ENCODE results near the gene RMND1. TPM values are rescaled to one million over a fixed set of nuclear protein-coding genes. Genes with fewer than 3 reads are reported as not detected.

RMND1 gene
- total RNA-seq, 2 experiments from 2014 or later: 6.5 to 7.5 TPM

DNA sequence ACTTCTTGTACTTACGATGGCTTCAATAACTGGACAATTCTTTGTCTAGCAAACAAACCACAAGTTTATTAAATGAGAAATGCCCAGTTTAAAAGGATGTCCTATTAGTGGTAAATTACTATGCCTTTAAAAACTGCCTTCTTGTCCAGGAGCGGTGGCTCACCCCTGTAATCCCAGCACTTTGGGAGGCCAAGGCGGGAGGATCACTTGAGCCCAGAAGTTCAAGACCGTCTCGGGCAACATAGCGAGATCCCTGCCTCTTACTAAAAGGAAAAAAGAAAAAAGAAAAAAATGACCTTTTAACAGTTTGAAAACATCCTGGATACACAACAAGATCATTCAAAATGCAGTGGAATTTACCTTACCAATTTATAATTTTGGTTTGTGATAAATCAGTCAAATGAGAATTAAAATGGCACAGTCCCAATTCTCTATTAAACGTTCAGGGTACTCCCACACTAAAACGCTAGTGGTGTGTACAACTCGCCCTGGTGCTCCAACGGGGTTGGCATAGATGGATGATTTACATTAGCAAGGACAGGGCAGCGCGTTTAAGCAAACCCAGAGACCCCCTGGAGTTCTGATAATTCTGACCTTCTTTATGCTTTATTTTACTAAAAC, 62.8 kb downstream of the RMND1 start:
- ATAC-seq (ENCODE audit: poor library complexity): no peak

GRCh38 chr6:151388236-151388635, 63.7 kb downstream of the RMND1 start:
- Mint-ChIP-seq H3K9me3 (no peaks in the 10 kb centered on the region), H3K36me3 (ENCODE audit: low read depth) (peaks cover 31% of the 10 kb centered on the region), H3K4me3 (peak overlapping the region; percentile 60), H3K4me1 (ENCODE audit: low read depth) (peaks cover 73% of the 10 kb centered on the region), H3K27ac (peak overlapping the region; percentile 97), H3K27me3 (peaks cover 4% of the 10 kb centered on the region)
- DNase-seq: peak in 2 of 14 experiments; percentile 21 to 34
- Histone ChIP-seq H3K27me3 (ENCODE audit: control insufficient read depth in 1 of 2, insufficient read depth in 2 of 2, low read length in 2 of 2) (no peaks in the 10 kb centered on the region), H3K4me3 (ENCODE audit: low read length) (no peak overlapping the region), H3K9me3 (ENCODE audit: control insufficient read depth in 1 of 2, insufficient read depth in 1 of 2, low read length in 2 of 2) (no peaks in the 10 kb centered on the region), H3K27ac (ENCODE audit: low read depth in 1 of 2, low read length in 2 of 2) (peak overlapping the region; percentile 86 to 90), H3K4me1 (ENCODE audit: insufficient read depth, low read length) (peaks cover 40% of the 10 kb centered on the region), H3K36me3 (ENCODE audit: insufficient read depth, low read length) (peaks cover 11% of the 10 kb centered on the region)
- ATAC-seq (ENCODE audit: poor library complexity): no peak
- CTCF ChIA-PET: interaction anchor here (1.0 kb wide), 1 partner anchor 9 kb away, joined by 3 read pairs; no protein-coding TSS in a partner anchor
- TF ChIP-seq, protein P1, sequence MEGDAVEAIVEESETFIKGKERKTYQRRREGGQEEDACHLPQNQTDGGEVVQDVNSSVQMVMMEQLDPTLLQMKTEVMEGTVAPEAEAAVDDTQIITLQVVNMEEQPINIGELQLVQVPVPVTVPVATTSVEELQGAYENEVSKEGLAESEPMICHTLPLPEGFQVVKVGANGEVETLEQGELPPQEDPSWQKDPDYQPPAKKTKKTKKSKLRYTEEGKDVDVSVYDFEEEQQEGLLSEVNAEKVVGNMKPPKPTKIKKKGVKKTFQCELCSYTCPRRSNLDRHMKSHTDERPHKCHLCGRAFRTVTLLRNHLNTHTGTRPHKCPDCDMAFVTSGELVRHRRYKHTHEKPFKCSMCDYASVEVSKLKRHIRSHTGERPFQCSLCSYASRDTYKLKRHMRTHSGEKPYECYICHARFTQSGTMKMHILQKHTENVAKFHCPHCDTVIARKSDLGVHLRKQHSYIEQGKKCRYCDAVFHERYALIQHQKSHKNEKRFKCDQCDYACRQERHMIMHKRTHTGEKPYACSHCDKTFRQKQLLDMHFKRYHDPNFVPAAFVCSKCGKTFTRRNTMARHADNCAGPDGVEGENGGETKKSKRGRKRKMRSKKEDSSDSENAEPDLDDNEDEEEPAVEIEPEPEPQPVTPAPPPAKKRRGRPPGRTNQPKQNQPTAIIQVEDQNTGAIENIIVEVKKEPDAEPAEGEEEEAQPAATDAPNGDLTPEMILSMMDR (IDR thresholded peaks at IDR 0.05): no peak
- POLR2A ChIA-PET: interaction anchor here (3.2 to 4.0 kb wide), 3 partner anchors 15 to 64 kb away, joined by 19 to 108 read pairs (median 102); partner anchors contain the start of gene RMND1
- intact Hi-C loops (cut with DNase I, micrococcal nuclease): loop anchor here in 1 of 2 experiments (10.0 kb wide), 3 partner anchors 787 to 1843 kb away; partner anchors contain the start of genes FBXO5 and PPIL4

More for the DNA sequence above, 62.8 kb downstream of the RMND1 start:
- peak overlapping the region; percentile 86 to 90 for H3K27ac ChIP-seq (ENCODE audit: low read depth in 1 of 2, low read length in 2 of 2)
- ChIA-PET POLR2A (interaction anchor here (0.8 to 4.2 kb wide), 27 partner anchors 9 to 1672 kb away, joined by 3 to 108 read pairs (median 5); partner anchors contain the start of genes FBXO5, MTHFD1L and RMND1), CTCF (interaction anchor here (0.9 to 1.2 kb wide), 3 partner anchors 10 to 18 kb away, joined by 3 read pairs; no protein-coding TSS in a partner anchor)
- Mint-ChIP-seq H3K9me3 (no peaks in the 10 kb centered on the region), H3K4me3 (peak overlapping the region; percentile 93), H3K4me1 (ENCODE audit: low read depth) (peaks cover 77% of the 10 kb centered on the region), H3K27me3 (peaks cover 4% of the 10 kb centered on the region), H3K27ac (peak overlapping the region; percentile 97), H3K36me3 (ENCODE audit: low read depth) (peaks cover 28% of the 10 kb centered on the region)
- DNase-seq: peak in 4 of 14 experiments; percentile 21 to 51 (median 41)
- no peaks in the 10 kb centered on the region for H3K27me3 ChIP-seq (ENCODE audit: control insufficient read depth in 1 of 2, insufficient read depth in 2 of 2, low read length in 2 of 2)
- no peaks in the 10 kb centered on the region for H3K9me3 ChIP-seq (ENCODE audit: control insufficient read depth in 1 of 2, insufficient read depth in 1 of 2, low read length in 2 of 2)
- H3K4me1 ChIP-seq (ENCODE audit: insufficient read depth, low read length): peaks cover 46% of the 10 kb centered on the region
- peak overlapping the region; percentile 88 for H3K4me3 ChIP-seq (ENCODE audit: low read length)
- H3K36me3 ChIP-seq (ENCODE audit: insufficient read depth, low read length): peaks cover 6% of the 10 kb centered on the region
- TF ChIP-seq, protein P1 (IDR thresholded peaks at IDR 0.05): no peak
- intact Hi-C loops (cut with DNase I, micrococcal nuclease): loop anchor here (1.0 to 10.0 kb wide), 4 partner anchors 16 to 1844 kb away; partner anchors contain the start of genes FBXO5 (in 1 of the 2) and PPIL4 (in 1 of the 2)

DNA sequence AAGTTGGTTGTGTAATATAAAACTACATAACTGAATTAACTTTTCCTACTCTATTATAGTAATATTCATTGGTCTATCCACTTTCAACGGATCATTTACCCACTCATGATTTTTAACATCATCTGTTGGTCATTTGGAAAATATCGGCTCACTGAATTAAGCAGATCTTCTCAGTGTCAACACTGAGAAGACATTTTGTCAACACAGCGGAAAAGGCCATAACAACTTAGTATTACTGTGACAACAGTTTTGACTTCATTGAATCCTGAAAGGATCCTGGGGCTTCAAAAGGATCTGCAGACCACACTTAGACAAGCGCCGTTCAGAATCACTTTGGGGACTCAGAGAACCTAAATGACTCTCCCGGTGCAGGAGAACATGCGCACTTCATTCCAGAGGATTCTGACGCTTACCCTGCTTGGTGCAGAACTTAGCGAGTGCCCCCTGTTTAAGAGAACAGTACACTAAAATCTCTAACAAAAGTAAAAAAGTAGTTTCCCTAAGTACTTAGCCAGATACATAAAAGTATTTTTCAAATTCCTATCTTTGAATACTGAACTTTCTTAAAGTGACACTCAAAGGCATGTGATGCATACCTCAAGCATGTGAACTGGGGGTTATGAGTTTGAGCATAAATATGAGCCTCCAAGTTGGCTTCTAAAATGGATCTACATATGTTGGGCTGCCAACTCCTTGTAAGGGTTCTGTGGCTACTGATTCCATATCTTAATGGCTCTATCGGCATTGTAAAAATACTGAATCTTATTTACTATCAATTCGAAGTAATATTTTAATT, 64.6 kb downstream of the RMND1 start:
- ATAC-seq (ENCODE audit: poor library complexity) (no peak), DNase-seq (no peak)
- Mint-ChIP-seq H3K36me3 (ENCODE audit: low read depth) (peaks cover 31% of the 10 kb centered on the region), H3K27me3 (peaks cover 4% of the 10 kb centered on the region), H3K27ac (peak overlapping the region; percentile 79), H3K9me3 (no peaks in the 10 kb centered on the region), H3K4me3 (peak overlapping the region; percentile 30), H3K4me1 (ENCODE audit: low read depth) (peaks cover 65% of the 10 kb centered on the region)
- H3K36me3 ChIP-seq (ENCODE audit: insufficient read depth, low read length): peaks cover 11% of the 10 kb centered on the region
- H3K27me3 ChIP-seq (ENCODE audit: control insufficient read depth in 1 of 2, insufficient read depth in 2 of 2, low read length in 2 of 2): no peaks in the 10 kb centered on the region
- H3K9me3 ChIP-seq (ENCODE audit: control insufficient read depth in 1 of 2, insufficient read depth in 1 of 2, low read length in 2 of 2): no peaks in the 10 kb centered on the region
- ChIA-PET CTCF (no interaction called here), POLR2A (interaction anchor here (3.9 to 4.0 kb wide), 2 partner anchors 14 to 65 kb away, joined by 102 to 108 read pairs; partner anchors contain the start of gene RMND1)
- intact Hi-C loops (cut with DNase I, micrococcal nuclease): loop anchor here in 1 of 2 experiments (10.0 kb wide), 3 partner anchors 787 to 1843 kb away; partner anchors contain the start of genes FBXO5 and PPIL4
- no peak overlapping the region for H3K4me3 ChIP-seq (ENCODE audit: low read length)
- TF ChIP-seq, protein P1 (IDR thresholded peaks at IDR 0.05): no peak
- H3K27ac ChIP-seq (ENCODE audit: low read depth in 1 of 2, low read length in 2 of 2): peak overlapping the region; percentile 86 to 90
- H3K4me1 ChIP-seq (ENCODE audit: insufficient read depth, low read length): peaks cover 31% of the 10 kb centered on the region
